H9 (cell line): ENCODE measurements around the gene ALMS1. TPM values are rescaled to one million over a fixed set of nuclear protein-coding genes. Genes with fewer than 3 reads are reported as not detected.
"Not testable (repeated sequence)": the region's sequence is repeated elsewhere in the genome, so short reads cannot be mapped to it uniquely, and the experiment has no call there.

Experiments used
- DNase-seq: peaks from one replicate; pipeline ENCODE4 v3.0.0-alpha.2; 2017
- H2AFZ ChIP-seq: one replicate; pipeline ENCODE4 v1.6.1; 2013; ENCODE audit warnings: mild to moderate bottlenecking, low read length, control low read depth, moderate library complexity
- H2AK5ac ChIP-seq: 2 replicates; pipeline ENCODE4 v1.6.1; 2013; ENCODE audit warnings: low read length, control low read depth, mixed read lengths; ENCODE audit not compliant: insufficient read length
- H2BK120ac ChIP-seq: one replicate; pipeline ENCODE4 v1.6.1; 2013; ENCODE audit warnings: low read depth, mild to moderate bottlenecking, low read length, control low read depth, inconsistent platforms; ENCODE audit not compliant: poor library complexity, severe bottlenecking
- H2BK12ac ChIP-seq: 2 replicates; pipeline ENCODE4 v1.6.1; 2013; ENCODE audit warnings: low read length, control low read depth, mixed read lengths, low read depth; ENCODE audit not compliant: insufficient read length
- H2BK15ac ChIP-seq: 2 replicates; pipeline ENCODE4 v1.6.1; 2013; ENCODE audit warnings: low read depth, low read length, control low read depth
- H2BK20ac ChIP-seq: one replicate; pipeline ENCODE4 v1.6.1; 2013; ENCODE audit warnings: low read depth, mild to moderate bottlenecking, low read length, control low read depth, inconsistent platforms; ENCODE audit not compliant: poor library complexity, severe bottlenecking
- H2BK5ac ChIP-seq: 2 replicates; pipeline ENCODE4 v1.6.1; 2013; ENCODE audit warnings: low read length, control low read depth, mixed read lengths; ENCODE audit not compliant: insufficient read length
- H3K14ac ChIP-seq: 2 replicates; pipeline ENCODE4 v1.6.1; 2013; ENCODE audit warnings: low read length, control low read depth; ENCODE audit not compliant: insufficient read depth
- H3K18ac ChIP-seq: 2 replicates; pipeline ENCODE4 v1.6.1; 2013; ENCODE audit warnings: low read depth, mild to moderate bottlenecking, mixed read lengths, low read length, control low read depth; ENCODE audit not compliant: insufficient read length
- H3K23ac ChIP-seq: 2 replicates; pipeline ENCODE4 v1.6.1; 2013; ENCODE audit warnings: low read length, control low read depth, mixed read lengths, low read depth; ENCODE audit not compliant: insufficient read length
- H3K23me2 ChIP-seq: 2 replicates; pipeline ENCODE4 v1.6.1; 2013; ENCODE audit warnings: low read depth, mild to moderate bottlenecking, mixed read lengths, low read length, control low read depth; ENCODE audit not compliant: insufficient read length, poor library complexity, severe bottlenecking
- H3K27ac ChIP-seq: 2 replicates; pipeline ENCODE4 v1.5.1; 2013; ENCODE audit warnings: low read length, control low read depth, mixed read lengths, low read depth; ENCODE audit not compliant: insufficient read length
- H3K27me3 ChIP-seq: 2 replicates; pipeline ENCODE4 v1.6.1; 2013; ENCODE audit warnings: low read length, control low read depth, inconsistent platforms; ENCODE audit not compliant: insufficient read depth
- H3K4ac ChIP-seq: 2 replicates; pipeline ENCODE4 v1.6.1; 2013; ENCODE audit warnings: low read depth, mild to moderate bottlenecking, control low read depth, inconsistent platforms, low read length, moderate library complexity
- H3K4me1 ChIP-seq: 2 replicates; pipeline ENCODE4 v1.6.1; 2013; ENCODE audit warnings: low read length, control low read depth, inconsistent platforms; ENCODE audit not compliant: insufficient read depth
- H3K4me2 ChIP-seq: 2 replicates; pipeline ENCODE4 v1.6.1; 2013; ENCODE audit warnings: low read length, control low read depth, mixed read lengths; ENCODE audit not compliant: insufficient read length, insufficient read depth
- H3K56ac ChIP-seq: 2 replicates; pipeline ENCODE4 v1.6.1; 2013; ENCODE audit warnings: low read depth, mild to moderate bottlenecking, mixed read lengths, low read length, control low read depth; ENCODE audit not compliant: insufficient read length
- H3K79me1 ChIP-seq: 2 replicates; pipeline ENCODE4 v1.6.1; 2013; ENCODE audit warnings: low read depth, mild to moderate bottlenecking, moderate library complexity, low read length, control low read depth, inconsistent platforms; ENCODE audit not compliant: insufficient read depth, poor library complexity, severe bottlenecking
- H3K79me2 ChIP-seq: 2 replicates; pipeline ENCODE4 v1.6.1; 2013; ENCODE audit warnings: low read length, control low read depth, inconsistent platforms; ENCODE audit not compliant: insufficient read depth
- H3K9ac ChIP-seq: 2 replicates; pipeline ENCODE4 v1.6.1; 2013; ENCODE audit warnings: low read length, control low read depth, mixed read lengths; ENCODE audit not compliant: insufficient read length; ENCODE audit errors: extremely low read depth
- H3K9me3 ChIP-seq: one replicate; pipeline ENCODE4 v1.6.1; 2013; ENCODE audit warnings: low read depth, low read length, inconsistent platforms; ENCODE audit not compliant: control insufficient read depth
- H3T11ph ChIP-seq: one replicate; pipeline ENCODE4 v1.6.1; 2013; ENCODE audit warnings: mild to moderate bottlenecking, low read length, control low read depth, inconsistent platforms
- H4K20me1 ChIP-seq: one replicate; pipeline ENCODE4 v1.6.1; 2013; ENCODE audit not compliant: control insufficient read depth, insufficient read length, insufficient read depth
- H4K5ac ChIP-seq: 2 replicates; pipeline ENCODE4 v1.6.1; 2013; ENCODE audit warnings: low read depth, mild to moderate bottlenecking, mixed read lengths, low read length, control low read depth; ENCODE audit not compliant: insufficient read length
- H4K8ac ChIP-seq: replicated peaks from 2 replicates; pipeline ENCODE4 v1.6.1; 2013; ENCODE audit warnings: low read length, control low read depth, mixed read lengths, low read depth; ENCODE audit not compliant: insufficient read length
- H4K91ac ChIP-seq: 2 replicates; pipeline ENCODE4 v1.6.1; 2013; ENCODE audit warnings: low read depth, mild to moderate bottlenecking, moderate library complexity, mixed read lengths, low read length, control low read depth; ENCODE audit not compliant: insufficient read length
- H3K27ac Mint-ChIP-seq, 3 experiments: 2 replicates in 2 of 3; 3 replicates in 1 of 3; pipeline ENCODE4 v1.8.0; 2020 to 2021; ENCODE audit warnings: mixed read lengths in 3 of 3, mild to moderate bottlenecking in 1 of 3, moderate library complexity in 1 of 3
- H3K27me3 Mint-ChIP-seq: 2 replicates; pipeline ENCODE4 v1.8.0; 2021; ENCODE audit warnings: low read depth, mild to moderate bottlenecking, moderate library complexity, mixed read lengths
- H3K36me3 Mint-ChIP-seq, 3 experiments: 2 replicates in 2 of 3; 3 replicates in 1 of 3; pipeline ENCODE4 v1.8.0; 2020 to 2021; ENCODE audit warnings: low read depth in 3 of 3, mixed read lengths in 3 of 3; ENCODE audit not compliant: insufficient read depth in 1 of 3
- H3K4me1 Mint-ChIP-seq, 2 experiments: 2 replicates each; pipeline ENCODE4 v1.8.0; 2020; ENCODE audit warnings: mixed read lengths in 2 of 2
- H3K4me3 Mint-ChIP-seq, 2 experiments: 2 replicates in 1 of 2; 3 replicates in 1 of 2; pipeline ENCODE4 v1.8.0; 2020 to 2021; ENCODE audit warnings: mild to moderate bottlenecking in 2 of 2, mixed read lengths in 2 of 2, moderate library complexity in 1 of 2
- H3K9me3 Mint-ChIP-seq, 2 experiments: 2 replicates in 1 of 2; 3 replicates in 1 of 2; pipeline ENCODE4 v1.8.0; 2020; ENCODE audit warnings: mild to moderate bottlenecking in 2 of 2, mixed read lengths in 2 of 2, moderate library complexity in 1 of 2
- CTCF ChIP-seq: fragments of 200-600 bp; sonication (generic); conservative IDR thresholded peaks from 3 replicates; pipeline ENCODE4 v1.8.0; 2021; ENCODE audit warnings: antibody characterized with exemption, mild to moderate bottlenecking
- WGBS: extraction: QIAGEN DNeasy Blood & Tissue Kit; methylation state at CpG from one replicate; pipeline ENCODE4 v1.1.7; 2013; ENCODE audit warnings: missing lambda C conversion rate, low lambda C conversion rate, mixed read lengths; ENCODE audit not compliant: insufficient read length; ENCODE audit errors: extremely low coverage; 5-methylcytosine and 5-hydroxymethylcytosine counted together
- total RNA-seq: library from RNA; stranded (reverse); gene quantifications from 2 replicates; pipeline ENCODE4 v1.2.1, GENCODE V29; 2021

The ALMS1 gene
- total RNA-seq, 1 experiment from 2014 or later, result 36.2 TPM

- H4K8ac ChIP-seq, H4K5ac ChIP-seq, H3K4me1 ChIP-seq, H3K27ac Mint-ChIP-seq, H3K4ac ChIP-seq, H4K91ac ChIP-seq, H3K36me3 Mint-ChIP-seq, H3K9me3 Mint-ChIP-seq, H3K4me2 ChIP-seq, H4K20me1 ChIP-seq, H3K79me2 ChIP-seq, H3K27me3 Mint-ChIP-seq, H3K9ac ChIP-seq, H2BK20ac ChIP-seq, H2AFZ ChIP-seq, H3K27ac ChIP-seq, H3K9me3 ChIP-seq, H3K23ac ChIP-seq, H3K56ac ChIP-seq, H2AK5ac ChIP-seq, DNase-seq, H3K4me3 Mint-ChIP-seq, H3K27me3 ChIP-seq, H3K79me1 ChIP-seq, H3K4me1 Mint-ChIP-seq, H3K14ac ChIP-seq, H2BK120ac ChIP-seq, H2BK5ac ChIP-seq, H2BK15ac ChIP-seq, H3T11ph ChIP-seq, H2BK12ac ChIP-seq, H3K23me2 ChIP-seq, H3K18ac ChIP-seq: not testable (repeated sequence)
- no CpG with 5 or more reads among the region's 9 CpGs for WGBS
- peak; percentile 50 for TF ChIP-seq CTCF
Measured at GRCh38 chr2:73624625-73625024, 239.0 kb downstream of the ALMS1 start.

GRCh38 chr2:73626237-73626636 lies 240.6 kb downstream of the ALMS1 start:
- no CpG with 5 or more reads among the region's 5 CpGs for WGBS

More at GRCh38 chr2:73626237-73626636, 240.6 kb downstream of the ALMS1 start:
- H2BK120ac ChIP-seq, H3K18ac ChIP-seq, H3K4me2 ChIP-seq, H3K4me3 Mint-ChIP-seq, H3K4me1 Mint-ChIP-seq, DNase-seq, H3K14ac ChIP-seq, H3K79me2 ChIP-seq, H4K91ac ChIP-seq, H4K5ac ChIP-seq, H3K23me2 ChIP-seq, H2BK20ac ChIP-seq, H2BK15ac ChIP-seq, H3K4ac ChIP-seq, H3K27me3 Mint-ChIP-seq, H2AK5ac ChIP-seq, H4K8ac ChIP-seq, H3K27ac ChIP-seq, H3K4me1 ChIP-seq, H3K56ac ChIP-seq, H3K79me1 ChIP-seq, H2BK5ac ChIP-seq, H3K9ac ChIP-seq, H3K9me3 ChIP-seq, H3K23ac ChIP-seq, H3T11ph ChIP-seq, H3K36me3 Mint-ChIP-seq, H3K9me3 Mint-ChIP-seq, H2BK12ac ChIP-seq, H3K27me3 ChIP-seq, H2AFZ ChIP-seq, H4K20me1 ChIP-seq: not testable (repeated sequence)
- H3K27ac Mint-ChIP-seq, result peak overlapping the region in 1 of 3 experiments; percentile 66; a peak in 1 of 7 replicates
